Sigmoid colon (tissue), 4 donors: ENCODE data around the gene MGAT5.

Experiments
- CTCF ChIP-seq, 4 experiments: fragments of 450-650 bp in 3 of 4; fragments of 200-600 bp in 1 of 4; IDR thresholded peaks; one replicate each; pipeline ENCODE4 v1.5.1; 2016 to 2019; ENCODE audit warnings: antibody characterized with exemption in 4 of 4, mild to moderate bottlenecking in 3 of 4, moderate library complexity in 2 of 4
- POLR2AphosphoS5 ChIP-seq, 4 donors: sonication (generic); formaldehyde crosslinking; IDR thresholded peaks; one replicate each; pipeline ENCODE4 v1.6.1; 2017; ENCODE audit warnings: antibody characterized with exemption in 4 of 4

- no peak for TF ChIP-seq CTCF (IDR thresholded peaks at IDR 0.05)
- TF ChIP-seq POLR2AphosphoS5 (IDR thresholded peaks at IDR 0.05) = no peak
Measured at GRCh38 chr2:134249755-134250154, 4.1 kb upstream of the MGAT5 start.
